GM21423 (cell line): ENCODE data around the gene INPP4A.
A peak's percentile ranks its signal among the peaks of the same experiment; 100 is the strongest.

Experiments
- ATAC-seq: cut with Tn5 transposase; IDR thresholded peaks from one replicate; pipeline ENCODE4 v1.9.1; 2021; ENCODE audit warnings: mild to moderate bottlenecking, moderate library complexity; ENCODE audit not compliant: unreplicated experiment

The INPP4A gene

DNA sequence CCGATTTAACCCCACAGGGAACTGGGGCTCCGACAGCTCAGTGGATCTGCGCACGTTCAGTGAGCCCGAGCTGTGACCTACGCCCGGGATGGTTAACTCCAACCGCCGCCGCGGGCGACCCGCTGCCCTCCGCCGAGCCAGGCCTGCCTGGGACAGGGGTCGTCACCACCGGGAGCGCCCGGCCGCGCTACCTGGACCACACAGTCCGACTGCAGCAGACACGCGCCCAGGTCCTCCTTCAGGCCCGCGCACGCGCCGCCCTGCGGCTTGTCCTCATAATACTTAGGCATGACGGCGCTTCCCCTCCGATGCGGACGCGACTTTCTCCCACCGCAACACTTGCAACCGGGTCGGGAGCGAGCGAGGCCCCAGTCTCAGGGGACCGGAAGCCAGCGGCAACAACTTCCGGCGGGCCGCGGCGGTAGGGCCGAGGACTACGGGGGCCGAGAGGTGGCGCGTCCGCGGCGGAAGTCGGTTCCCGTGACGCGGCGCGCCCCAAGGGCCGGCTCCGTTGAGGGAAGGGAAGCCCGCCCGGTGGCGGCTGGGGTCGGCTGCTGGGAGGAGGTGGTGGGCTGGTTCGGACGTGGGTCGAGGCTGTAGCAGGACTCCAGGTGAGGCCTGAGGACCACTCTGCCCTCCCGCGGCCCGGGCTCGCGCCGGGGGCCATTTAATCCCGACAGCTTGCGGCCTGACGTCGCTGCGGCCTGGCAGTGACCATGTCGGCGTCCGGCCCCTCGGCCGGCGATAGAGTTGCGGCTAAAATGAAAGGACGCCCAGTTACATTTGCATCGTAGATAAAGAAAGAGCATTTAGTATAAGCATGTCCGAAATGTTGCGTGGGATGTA is 163.7 kb downstream of the INPP4A start, which contains the start of the genes COA5 and UNC50:
Gene COA5 (minus strand): TSS at position 397 of the 846 bp plus-strand sequence. CDS start 107 bp downstream, at position 290.
Gene UNC50 (plus strand): TSS at position 474 of the 846 bp plus-strand sequence. CDS start 1,171 bp downstream, outside the sequence.
- ATAC-seq: peak; percentile 86

DNA sequence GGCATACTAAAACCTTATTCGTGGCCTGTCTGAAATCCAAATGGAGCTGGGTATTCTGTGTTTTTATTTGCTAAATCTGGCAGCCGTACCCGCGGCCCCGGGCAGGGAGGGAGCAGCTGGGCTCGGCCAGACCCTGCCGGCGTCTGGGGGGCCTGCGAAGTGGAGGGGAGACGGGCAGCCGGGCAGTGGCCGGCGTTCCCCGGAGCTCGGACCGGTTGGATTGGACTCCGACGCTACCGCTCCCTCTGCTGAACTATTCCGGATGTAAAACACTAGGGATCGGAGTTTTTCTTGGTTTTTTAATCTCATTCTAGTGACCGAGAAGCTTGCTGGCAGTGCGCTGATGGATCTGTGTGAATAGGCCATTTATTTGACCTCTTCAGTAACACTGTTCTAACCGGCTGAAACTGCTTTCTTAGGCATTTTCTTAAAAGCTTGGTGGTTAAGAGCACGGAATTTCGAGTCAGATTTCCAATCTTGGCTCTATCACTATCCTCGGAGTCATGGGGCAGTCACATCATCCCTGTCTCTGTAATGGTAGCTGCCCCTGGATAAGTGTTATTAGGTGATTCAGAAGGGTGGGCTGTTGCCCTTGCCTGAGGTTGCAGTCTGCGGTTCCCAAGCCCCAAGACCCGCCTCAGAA is 164.4 kb downstream of the INPP4A start:
- peak; percentile 6 for ATAC-seq

- no peak for ATAC-seq
Measured at GRCh38 chr2:98614024-98614739, 169.5 kb downstream of the INPP4A start.

DNA sequence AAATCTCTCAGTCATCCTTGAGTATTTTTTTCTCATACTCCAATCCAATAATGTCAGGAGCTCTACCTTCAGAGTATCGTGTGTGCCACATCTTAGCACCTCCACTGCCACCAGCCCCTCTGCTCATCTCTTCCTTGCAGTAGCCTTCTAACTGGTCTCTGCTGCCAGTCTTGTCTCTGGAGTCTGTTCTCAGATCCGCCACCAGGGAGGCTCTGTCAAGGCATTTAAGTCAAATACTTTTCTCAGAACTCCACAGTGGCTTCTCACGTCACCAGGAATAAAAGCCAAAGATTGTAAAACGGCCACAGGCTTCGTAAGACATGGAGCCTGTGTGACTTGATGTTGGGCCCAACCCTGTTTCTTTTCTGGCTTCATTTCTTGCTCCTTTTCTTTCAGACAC is 170.8 kb downstream of the INPP4A start:
- no peak for ATAC-seq

GRCh38 chr2:98617149-98617548 is 172.5 kb downstream of the INPP4A start:
- no peak for ATAC-seq

GRCh38 chr2:98623657-98624056 is 179.0 kb downstream of the INPP4A start:
- no peak for ATAC-seq

DNA sequence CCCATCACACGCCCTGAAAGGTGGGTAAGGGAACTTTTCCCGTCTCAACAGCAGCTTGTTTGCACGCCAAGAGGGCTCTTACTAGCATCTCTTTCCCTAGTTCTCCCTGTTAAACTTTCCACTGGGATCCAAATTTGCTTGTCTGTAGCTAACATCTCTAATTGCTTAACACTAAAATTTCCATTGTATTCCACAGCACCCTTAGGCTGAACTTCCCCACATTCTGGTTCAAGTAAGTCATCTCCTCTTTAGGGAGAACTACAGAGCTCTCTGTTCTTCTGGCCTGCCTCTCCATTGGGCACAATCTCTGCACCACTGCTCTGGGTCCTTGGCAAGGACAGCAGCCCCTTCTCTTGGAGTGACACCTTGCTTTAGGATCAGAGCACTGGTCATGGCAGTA is 187.7 kb downstream of the INPP4A start:
- ATAC-seq: no peak

- ATAC-seq: no peak
Measured at GRCh38 chr2:98634406-98635092, 189.9 kb downstream of the INPP4A start.

- ATAC-seq: peak; percentile 73
Measured at GRCh38 chr2:98637401-98638147, 192.9 kb downstream of the INPP4A start.

DNA sequence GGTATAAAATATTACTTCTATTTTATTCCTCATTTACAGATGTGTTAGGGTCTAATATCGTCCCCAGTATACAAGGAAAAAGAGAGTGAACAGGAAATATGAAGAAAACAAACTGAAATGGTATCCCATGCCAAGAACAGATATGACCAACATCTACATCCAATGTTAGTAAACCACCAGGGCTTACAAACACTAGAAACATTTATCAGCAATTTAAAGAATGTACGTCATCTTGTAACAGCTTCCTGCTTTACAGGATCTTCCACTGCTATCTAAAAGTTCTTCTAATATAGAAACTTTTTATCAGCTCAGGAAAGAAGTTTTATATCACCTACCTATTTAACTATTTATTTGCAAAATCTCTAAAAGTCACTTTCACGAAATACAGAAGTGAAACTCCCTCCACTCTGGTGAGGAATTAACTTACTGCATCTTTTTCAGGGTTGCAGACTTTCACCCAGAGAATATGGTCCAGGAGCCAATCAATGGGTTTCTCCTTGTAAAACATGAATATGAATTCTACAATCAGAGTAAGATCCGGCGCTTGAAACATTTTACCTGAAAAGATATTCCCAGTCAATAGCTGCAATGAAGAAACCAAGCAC is 198.9 kb downstream of the INPP4A start:
- no peak for ATAC-seq
